ENCODE data around the gene SMG9.

DNA sequence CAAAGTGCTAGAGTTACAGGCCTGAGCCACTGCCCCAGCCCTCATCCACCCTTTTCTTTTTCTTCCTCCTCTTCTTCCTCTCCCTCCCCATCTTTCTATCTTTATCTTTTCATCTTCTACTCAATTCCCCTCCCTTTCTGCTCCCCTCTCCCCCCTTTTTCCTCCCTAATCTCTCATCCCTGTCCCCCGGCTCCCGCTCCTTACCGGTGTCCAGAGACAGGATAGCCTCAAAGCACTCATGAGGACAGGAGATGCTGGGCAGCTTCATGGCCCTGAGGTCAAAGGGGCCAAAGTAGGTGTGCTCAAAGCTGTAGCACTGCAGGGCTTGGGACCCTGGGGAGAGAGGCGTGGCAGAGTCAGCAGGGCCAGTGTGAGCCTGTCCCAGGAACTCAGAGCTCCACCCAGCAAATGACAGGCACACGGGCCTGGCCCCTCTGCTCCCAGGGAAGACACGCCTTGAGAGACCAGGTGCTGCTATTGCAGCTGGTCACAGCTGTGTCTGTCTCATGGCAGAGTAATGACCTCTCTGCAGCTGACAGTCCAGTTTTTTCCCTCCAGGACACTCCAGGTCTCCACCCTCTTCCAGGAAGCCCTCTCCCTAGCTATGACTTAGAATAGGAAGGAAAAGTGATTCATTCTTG lies 44.9 kb upstream of the SMG9 start:
- TF ChIP-seq, protein P1, sequence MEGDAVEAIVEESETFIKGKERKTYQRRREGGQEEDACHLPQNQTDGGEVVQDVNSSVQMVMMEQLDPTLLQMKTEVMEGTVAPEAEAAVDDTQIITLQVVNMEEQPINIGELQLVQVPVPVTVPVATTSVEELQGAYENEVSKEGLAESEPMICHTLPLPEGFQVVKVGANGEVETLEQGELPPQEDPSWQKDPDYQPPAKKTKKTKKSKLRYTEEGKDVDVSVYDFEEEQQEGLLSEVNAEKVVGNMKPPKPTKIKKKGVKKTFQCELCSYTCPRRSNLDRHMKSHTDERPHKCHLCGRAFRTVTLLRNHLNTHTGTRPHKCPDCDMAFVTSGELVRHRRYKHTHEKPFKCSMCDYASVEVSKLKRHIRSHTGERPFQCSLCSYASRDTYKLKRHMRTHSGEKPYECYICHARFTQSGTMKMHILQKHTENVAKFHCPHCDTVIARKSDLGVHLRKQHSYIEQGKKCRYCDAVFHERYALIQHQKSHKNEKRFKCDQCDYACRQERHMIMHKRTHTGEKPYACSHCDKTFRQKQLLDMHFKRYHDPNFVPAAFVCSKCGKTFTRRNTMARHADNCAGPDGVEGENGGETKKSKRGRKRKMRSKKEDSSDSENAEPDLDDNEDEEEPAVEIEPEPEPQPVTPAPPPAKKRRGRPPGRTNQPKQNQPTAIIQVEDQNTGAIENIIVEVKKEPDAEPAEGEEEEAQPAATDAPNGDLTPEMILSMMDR (conservative IDR thresholded peaks at IDR 0.05; ENCODE audit: low read depth, low read length) = no peak
- no peak for TF ChIP-seq EZH2 (IDR thresholded peaks at IDR 0.05; ENCODE audit: borderline replicate concordance, low read depth, low read length, poor library complexity, severe bottlenecking)
